Kidney (tissue), 14 donors: ENCODE data around the gene CDX2. TPM values are rescaled to one million over a fixed set of nuclear protein-coding genes. Genes with fewer than 3 reads are reported as not detected.

Source experiments
- DNase-seq, 5 donors: peaks; one replicate each; pipeline ENCODE4 v3.0.0-alpha.2; 2013 to 2020
- FAIRE-seq: peaks from 2 replicates; lab custom pipeline; 2012; peaks lifted over from hg19 to GRCh38; lab: Jason Lieb, UNC
- H3K27ac ChIP-seq, 2 donors: one replicate each; pipeline ENCODE4 v1.7.0; 2013; ENCODE audit warnings: low read depth in 2 of 2, low read length in 2 of 2, inconsistent platforms in 1 of 2
- H3K27me3 ChIP-seq: one replicate; pipeline ENCODE4 v1.7.1; 2013; ENCODE audit warnings: low read length, inconsistent platforms; ENCODE audit not compliant: control insufficient read depth, insufficient read depth
- H3K36me3 ChIP-seq, 3 donors: one replicate each; pipeline versions ENCODE4 v1.7.0 to v1.7.1; 2013; ENCODE audit warnings: low read length in 3 of 3, control low read depth in 1 of 3, inconsistent platforms in 1 of 3; ENCODE audit not compliant: insufficient read depth in 3 of 3, control insufficient read depth in 2 of 3
- H3K4me1 ChIP-seq, 3 donors: one replicate each; pipeline versions ENCODE4 v1.7.0 to v1.7.1; 2013; ENCODE audit warnings: low read length in 3 of 3, inconsistent platforms in 1 of 3, low read depth in 1 of 3; ENCODE audit not compliant: control insufficient read depth in 2 of 3, insufficient read depth in 2 of 3
- H3K4me3 ChIP-seq, 3 donors: one replicate each; pipeline versions ENCODE4 v1.7.0 to v1.8.1; 2013; ENCODE audit warnings: low read length in 3 of 3, control low read depth in 1 of 3, inconsistent platforms in 1 of 3
- H3K9ac ChIP-seq, 3 donors: one replicate each; pipeline versions ENCODE4 v1.7.0 to v1.7.1; 2013; ENCODE audit warnings: low read length in 3 of 3, control low read depth in 1 of 3, inconsistent platforms in 1 of 3
- H3K9me3 ChIP-seq, 3 donors: one replicate each; pipeline versions ENCODE4 v1.7.0 to v1.7.1; 2013; ENCODE audit warnings: low read length in 3 of 3, control low read depth in 1 of 3, inconsistent platforms in 1 of 3; ENCODE audit not compliant: control insufficient read depth in 2 of 3, insufficient read depth in 1 of 3
- CTCF ChIP-seq: IDR thresholded peaks from 3 replicates; pipeline ENCODE4 v1.5.1; 2012; ENCODE audit warnings: mild to moderate bottlenecking, moderate library complexity, borderline replicate concordance; ENCODE audit not compliant: insufficient read depth; ENCODE audit errors: extremely low read depth
- intact Hi-C: fragments of 100-400 bp; cut with DNase I; formaldehyde crosslinking; loops from one replicate; pipeline ENCODE4 v1.11.1; 2022
- polyA plus RNA-seq: library from polyadenylated mRNA; stranded (reverse); fragments of 350-450 nt; fragmentation: Illumina TruSeq; extraction: RNeasy Lipid Tissue Mini Kit (QIAGEN cat#74804); gene quantifications from one replicate; pipeline ENCODE4 v1.2.3, GENCODE V29; 2014; ENCODE audit warnings: low read depth, low replicate concordance; ENCODE audit not compliant: insufficient read depth
- total RNA-seq: library from RNA; stranded (reverse); fragmentation: NEBNext Ultra II Directional; extraction: Animal tissue kit (Norgen Biotek cat#: 25700); gene quantifications from one replicate; pipeline ENCODE4 v1.2.1, GENCODE V29; 2021
- donor health status: control.
- donor health status: control.
- donor health status: control.
- donor health status: control.
- donor health status: control.
- donor health status: DM: yes; HTN: yes; CAD: no.
- donor health status: Normal renal cell carcinoma (clear cell type).

CDX2 gene
- total and polyA plus RNA-seq, 2 donors from 2014 or later, result not detected

DNA sequence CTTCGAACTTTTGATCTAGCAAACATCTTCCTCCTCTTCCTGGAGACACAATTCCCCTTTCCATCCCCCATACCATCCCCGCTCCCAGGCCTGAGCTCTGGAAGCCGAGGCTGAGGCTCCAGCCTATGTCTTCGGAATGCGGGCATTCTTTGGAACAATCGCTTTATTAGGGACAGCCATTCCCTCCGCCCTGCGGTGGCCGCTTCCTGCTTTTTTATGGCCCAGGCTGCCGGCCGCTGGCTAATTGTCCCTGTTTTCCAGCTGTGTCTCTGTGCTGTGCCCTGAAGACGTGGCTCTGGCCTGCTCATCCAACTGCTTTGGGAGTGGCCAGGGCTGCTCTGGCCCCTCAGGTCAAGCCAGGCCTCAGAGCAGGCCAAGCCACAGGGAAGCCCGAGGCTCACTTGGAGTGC, 2.1 kb upstream of the CDX2 start:
- intact Hi-C loops, result no loop called here
- no peak overlapping the region for H3K27ac ChIP-seq
- no peak for TF ChIP-seq CTCF
- no peak overlapping the region for H3K9ac ChIP-seq
- peaks cover 0 to 2% (median 0%) of the 10 kb centered on the region in 3 donors for H3K4me1 ChIP-seq
- no peak for DNase-seq
- no peaks in the 10 kb centered on the region for H3K9me3 ChIP-seq
- peaks cover 70% of the 10 kb centered on the region for H3K27me3 ChIP-seq
- FAIRE-seq, result no peak
- H3K4me3 ChIP-seq, result no peak overlapping the region
- no peaks in the 10 kb centered on the region for H3K36me3 ChIP-seq

GRCh38 chr13:27970382-27971235, 1.5 kb upstream of the CDX2 start:
- intact Hi-C loops, result no loop called here
- H3K4me1 ChIP-seq, result no peaks in the 10 kb centered on the region
- no peak overlapping the region for H3K27ac ChIP-seq
- DNase-seq (peak in 1 of 5 donors; percentile 57), FAIRE-seq (no peak)
- TF ChIP-seq CTCF, result no peak
- H3K27me3 ChIP-seq, result peaks cover 71% of the 10 kb centered on the region
- H3K9ac ChIP-seq, result no peak overlapping the region
- H3K9me3 ChIP-seq, result no peaks in the 10 kb centered on the region
- H3K36me3 ChIP-seq, result no peaks in the 10 kb centered on the region
- no peak overlapping the region for H3K4me3 ChIP-seq

GRCh38 chr13:27969866-27970229, 733 bp upstream of the CDX2 start:
- no peak for FAIRE-seq
- intact Hi-C loops, result no loop called here
- Histone ChIP-seq H3K4me3 (no peak overlapping the region), H3K4me1 (no peaks in the 10 kb centered on the region), H3K9ac (no peak overlapping the region), H3K9me3 (no peaks in the 10 kb centered on the region), H3K27ac (no peak overlapping the region), H3K36me3 (no peaks in the 10 kb centered on the region), H3K27me3 (peaks cover 72% of the 10 kb centered on the region)
- DNase-seq, result no peak
- no peak for TF ChIP-seq CTCF
